Activated CD4-positive, alpha-beta T cell treated with anti-CD3 and anti-CD28 coated beads, Interleukin-2, Interleukin-4, amounts not matched to agents 100 ng/mL and 50 ng/mL, durations not matched to agents 16 hours and 8 hours (primary cell): ENCODE data around the gene RNF34.
"Not testable (repeated sequence)": the region's sequence is repeated elsewhere in the genome, so short reads cannot be mapped to it uniquely, and the experiment has no call there.

Experiments
- DNase-seq: peaks from one replicate; pipeline ENCODE4 v3.0.0-alpha.2; 2020; ENCODE audit warnings: low spot score

Gene RNF34, protein sequence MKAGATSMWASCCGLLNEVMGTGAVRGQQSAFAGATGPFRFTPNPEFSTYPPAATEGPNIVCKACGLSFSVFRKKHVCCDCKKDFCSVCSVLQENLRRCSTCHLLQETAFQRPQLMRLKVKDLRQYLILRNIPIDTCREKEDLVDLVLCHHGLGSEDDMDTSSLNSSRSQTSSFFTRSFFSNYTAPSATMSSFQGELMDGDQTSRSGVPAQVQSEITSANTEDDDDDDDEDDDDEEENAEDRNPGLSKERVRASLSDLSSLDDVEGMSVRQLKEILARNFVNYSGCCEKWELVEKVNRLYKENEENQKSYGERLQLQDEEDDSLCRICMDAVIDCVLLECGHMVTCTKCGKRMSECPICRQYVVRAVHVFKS

GRCh38 chr12:121399391-121400331 is at the start of gene RNF34:
TSS of gene RNF34 (plus strand) at chr12:121400118. CDS start at chr12:121400213, 95 bp downstream.
- peak; percentile 99 for DNase-seq

- peak; percentile 98 for DNase-seq
These were observed 47.9 kb upstream of the RNF34 start, which contains the start of gene ANAPC5 for GRCh38 chr12:121351820-121352681. TSS of gene ANAPC5 (minus strand) at chr12:121352411. CDS start at chr12:121352340, 71 bp downstream.

- no peak for DNase-seq
These were observed 47.3 kb upstream of the RNF34 start for GRCh38 chr12:121352682-121353018.

DNA sequence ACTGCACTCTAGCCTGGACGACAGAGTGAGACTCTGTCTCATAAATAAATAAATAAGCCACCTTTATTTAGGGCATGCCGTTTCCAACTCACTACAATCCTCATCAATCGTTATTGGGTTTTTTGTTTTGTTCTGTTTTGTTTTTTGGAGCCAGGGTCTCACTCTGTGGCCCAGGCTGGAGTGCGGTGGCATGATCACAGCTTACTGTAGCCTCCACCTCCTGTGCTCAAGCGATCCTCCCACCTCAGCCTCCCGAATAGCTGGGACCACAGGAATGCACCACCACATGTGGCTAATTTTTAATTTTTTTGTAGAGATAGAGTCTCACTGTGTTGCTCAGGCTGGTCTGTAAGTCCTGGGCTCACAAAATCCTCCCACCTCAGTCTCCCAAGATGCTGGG is 44.1 kb upstream of the RNF34 start:
- DNase-seq: no peak

DNA sequence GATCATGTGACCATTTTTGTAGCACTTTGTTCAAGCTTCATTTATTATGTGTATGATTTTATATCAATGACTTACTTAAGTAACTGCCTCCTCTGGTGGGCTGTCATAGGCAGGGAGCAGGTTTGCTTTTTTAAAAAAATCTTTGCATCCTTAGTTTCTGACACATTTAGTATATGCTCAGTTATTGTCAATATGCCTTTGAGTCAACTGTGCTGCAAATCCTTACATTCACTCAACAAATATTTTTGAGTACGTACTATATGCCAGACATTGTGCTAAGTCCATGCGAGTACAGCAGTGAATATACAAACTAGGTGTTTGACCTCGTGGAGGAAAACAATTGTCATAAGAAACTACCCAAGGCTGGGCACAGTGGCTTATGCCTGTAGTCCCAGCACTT is 43.3 kb upstream of the RNF34 start:
- no peak for DNase-seq

GRCh38 chr12:121357331-121357730 is 42.6 kb upstream of the RNF34 start:
- no peak for DNase-seq

- no peak for DNase-seq
These were observed 41.8 kb upstream of the RNF34 start for GRCh38 chr12:121358073-121358472.

DNA sequence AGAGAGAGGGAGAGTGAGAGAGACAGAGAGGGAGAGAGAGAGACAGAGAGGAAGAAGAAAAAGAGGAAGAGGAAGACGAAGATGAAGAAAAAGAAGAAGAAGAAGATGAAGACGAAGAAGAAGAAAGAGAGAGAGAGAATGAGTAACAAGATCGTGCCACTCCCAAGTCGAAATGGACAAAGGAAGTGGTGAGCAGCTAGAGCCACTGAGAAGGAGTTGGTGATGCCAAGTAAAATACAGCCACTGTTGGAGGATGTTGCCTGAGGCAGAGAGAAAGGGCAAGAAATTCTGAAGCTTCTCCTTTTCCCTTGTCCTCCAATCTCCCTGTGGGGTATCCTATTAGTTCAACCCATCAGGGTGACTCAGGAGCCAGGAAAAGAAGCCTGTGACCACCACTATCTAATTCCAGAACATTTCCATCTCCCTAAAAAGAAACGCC is 35.2 kb upstream of the RNF34 start:
- no peak for DNase-seq

DNA sequence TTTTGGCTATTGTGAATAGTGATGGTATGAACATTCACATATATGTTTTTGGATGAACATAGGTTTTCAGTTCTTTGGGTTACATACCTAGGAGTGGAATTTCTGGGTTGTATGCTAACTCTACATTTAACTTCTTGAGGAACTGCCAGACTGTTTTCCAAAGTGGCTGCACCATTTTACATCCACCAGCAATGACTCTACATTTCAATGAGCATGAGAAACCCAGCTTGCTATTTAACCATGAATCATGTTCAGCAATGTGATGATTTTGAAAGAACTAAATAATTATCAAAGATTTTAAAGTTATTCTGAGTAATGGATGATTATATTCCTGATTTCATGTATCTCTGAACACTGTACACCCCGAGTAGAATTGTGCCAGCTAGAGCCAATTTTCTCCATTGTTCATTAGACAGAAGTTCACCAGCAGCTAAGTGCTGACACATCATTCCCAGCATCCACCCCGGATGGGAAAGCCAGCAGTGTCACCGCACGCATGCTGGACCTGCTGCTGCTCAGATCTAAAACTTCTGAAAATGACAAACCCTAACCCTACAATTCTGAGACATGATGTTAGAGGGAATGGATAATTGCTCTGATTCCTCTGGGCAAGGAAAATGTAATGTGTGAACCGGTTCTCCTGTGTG is 34.4 kb upstream of the RNF34 start:
- no peak for DNase-seq

DNA sequence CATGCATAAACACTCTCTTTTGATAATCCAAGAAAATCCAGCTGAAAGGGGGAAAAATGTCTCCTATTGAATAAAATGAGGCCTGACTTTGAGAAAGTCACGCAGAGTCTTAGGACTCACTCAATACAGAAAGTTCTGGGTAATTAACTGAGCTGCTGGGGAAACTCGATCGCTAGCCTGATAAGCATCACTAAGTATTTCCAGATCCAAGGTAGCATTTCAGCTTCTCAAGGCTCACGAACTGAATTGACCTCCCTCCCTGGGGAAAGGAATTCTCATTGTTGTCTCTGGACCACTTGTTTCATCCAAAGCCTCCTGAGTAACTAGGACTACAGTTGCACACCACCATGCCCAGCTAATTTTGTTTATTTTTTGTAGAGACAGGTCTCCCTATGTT is 33.9 kb upstream of the RNF34 start:
- DNase-seq: no peak

DNA sequence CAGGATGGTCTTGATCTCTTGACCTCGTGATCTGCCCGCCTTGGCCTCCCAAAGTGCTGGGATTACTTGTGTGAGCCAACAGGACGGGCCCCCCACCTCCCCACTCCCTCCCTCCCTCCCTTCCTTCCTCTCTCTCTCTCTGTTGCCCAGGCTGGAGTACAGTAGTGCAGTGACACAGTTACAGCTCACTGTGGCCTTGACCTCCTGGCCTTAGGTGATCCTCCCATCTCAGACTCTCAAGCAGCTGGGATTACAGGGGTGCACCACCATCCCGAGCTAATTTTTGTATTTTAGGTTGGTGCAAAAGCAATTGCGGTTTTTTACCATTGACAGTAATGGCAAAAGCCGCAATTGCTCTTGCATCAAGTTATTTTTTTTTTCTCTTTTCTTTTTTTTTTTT is 28.5 kb upstream of the RNF34 start:
- no peak for DNase-seq

GRCh38 chr12:121373755-121374154 is 26.2 kb upstream of the RNF34 start:
- DNase-seq: no peak

GRCh38 chr12:121374336-121374735 is 25.6 kb upstream of the RNF34 start:
- DNase-seq: not testable (repeated sequence)

GRCh38 chr12:121374945-121375584 is 24.9 kb upstream of the RNF34 start:
- not testable (repeated sequence) for DNase-seq

DNA sequence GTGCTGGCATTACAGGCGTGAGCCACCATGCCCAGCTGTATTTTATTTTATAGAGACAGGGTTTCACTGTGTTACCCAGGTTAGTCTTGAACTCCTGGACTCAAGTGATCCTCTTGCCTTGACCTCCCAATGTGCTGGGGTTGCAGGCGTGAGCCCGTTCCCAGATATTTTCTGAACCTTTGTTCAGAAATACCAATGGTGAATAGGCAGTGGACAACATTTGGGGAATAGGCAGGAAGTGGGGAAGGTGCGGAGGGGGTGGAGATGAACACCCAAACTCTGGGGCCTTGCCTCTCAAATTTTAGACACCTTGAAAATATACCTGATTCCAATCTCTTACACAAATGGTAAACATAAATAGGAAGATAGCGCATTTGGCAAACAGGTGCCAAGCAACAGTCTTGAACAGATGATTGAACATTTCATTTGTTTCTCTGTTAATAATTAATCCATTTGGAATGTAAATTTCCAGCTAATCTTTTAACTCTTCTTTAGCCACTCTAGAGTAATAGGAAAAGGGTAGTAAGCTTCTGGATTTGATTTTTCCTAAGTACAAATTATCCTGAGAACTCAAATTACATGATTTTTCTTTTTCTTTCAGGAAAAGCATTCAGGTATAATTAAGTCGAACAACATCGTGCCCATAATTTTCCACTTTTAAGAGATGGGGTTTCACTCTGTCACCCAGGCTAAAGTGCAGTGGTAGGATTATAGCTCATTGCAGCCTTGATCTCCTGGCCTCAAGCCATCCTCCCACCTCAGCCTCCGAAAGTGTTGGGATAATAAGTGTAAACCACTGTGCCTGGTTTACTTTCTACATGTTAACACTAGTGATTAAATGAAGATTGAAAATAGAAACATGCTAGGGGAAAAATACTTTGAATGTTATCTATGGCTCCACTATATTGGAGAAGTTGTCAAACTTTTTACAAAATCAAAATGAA is 22.9 kb upstream of the RNF34 start:
- no peak for DNase-seq

- no peak for DNase-seq
These were observed 21.2 kb upstream of the RNF34 start for GRCh38 chr12:121378736-121379135.

- DNase-seq: no peak
These were observed 20.0 kb upstream of the RNF34 start for GRCh38 chr12:121379945-121380344.

GRCh38 chr12:121383601-121384021 is 16.3 kb upstream of the RNF34 start:
- DNase-seq: no peak

DNA sequence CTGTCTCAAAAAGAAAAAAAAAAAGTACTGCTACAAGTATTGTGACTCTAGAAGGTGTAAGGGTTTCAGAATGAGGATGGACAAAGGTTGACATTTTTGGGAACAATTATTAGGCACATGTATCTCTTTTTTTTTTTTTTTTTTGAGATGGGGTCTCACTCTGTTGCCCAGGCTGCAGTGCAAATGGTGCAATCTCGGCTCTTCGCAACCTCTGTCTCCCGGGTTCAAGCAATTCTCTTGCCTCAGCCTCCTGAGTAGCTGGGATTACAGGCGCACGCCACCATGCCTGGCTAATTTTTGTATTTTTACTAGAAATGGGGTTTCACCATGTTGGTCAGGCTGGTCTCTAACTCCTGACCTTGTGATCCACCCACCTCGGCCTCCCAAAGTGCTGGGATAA is 15.0 kb upstream of the RNF34 start:
- not testable (repeated sequence) for DNase-seq
